Gastrocnemius medialis (tissue), 4 donors: ENCODE results near the gene CAMTA1. TPM values are rescaled to one million over a fixed set of nuclear protein-coding genes. Genes with fewer than 3 reads are reported as not detected.

Experiments
- ATAC-seq, 2 donors: fragments of 150-250 bp; one replicate each; pipeline ENCODE4 v1.9.1; 2016
- DNase-seq, 2 donors: peaks; one replicate each; pipeline ENCODE4 v3.0.0-alpha.2; 2019
- H3K27ac ChIP-seq, 4 donors: fragments of 200-600 bp; sonication (generic); 1 replicate in 1 of 4; 2 replicates in 3 of 4; pipeline ENCODE4 v1.5.1; 2016 to 2018; ENCODE audit warnings: mild to moderate bottlenecking in 2 of 4, moderate library complexity in 1 of 4
- H3K27me3 ChIP-seq, 3 donors: fragments of 200-600 bp; sonication (generic) in 2 of 3; 1 replicate in 1 of 3; 2 replicates in 2 of 3; pipeline versions ENCODE4 v1.5.1 to v1.6.0; 2016 to 2019; ENCODE audit warnings: mild to moderate bottlenecking in 1 of 3, moderate library complexity in 1 of 3
- H3K36me3 ChIP-seq, 2 donors: fragments of 200-600 bp; sonication (generic) in 1 of 2; one replicate each; pipeline ENCODE4 v1.5.1; 2017 to 2018
- H3K4me1 ChIP-seq, 2 donors: fragments of 200-600 bp; sonication (generic) in 1 of 2; one replicate each; pipeline ENCODE4 v1.5.1; 2016 to 2017; ENCODE audit warnings: mild to moderate bottlenecking in 2 of 2
- H3K4me3 ChIP-seq, 4 donors: fragments of 200-600 bp; sonication (generic) in 3 of 4; 1 replicate in 1 of 4; 2 replicates in 3 of 4; pipeline ENCODE4 v1.5.1; 2016 to 2019; ENCODE audit warnings: mild to moderate bottlenecking in 2 of 4
- H3K9me3 ChIP-seq, 3 donors: fragments of 200-600 bp; sonication (generic) in 2 of 3; 1 replicate in 1 of 3; 2 replicates in 2 of 3; pipeline ENCODE4 v1.5.1; 2016 to 2019
- POLR2A ChIP-seq, 2 donors: fragments of 450-650 bp; IDR thresholded peaks; one replicate each; pipeline ENCODE4 v1.6.1; 2017; ENCODE audit warnings: antibody characterized with exemption in 2 of 2, mild to moderate bottlenecking in 2 of 2, moderate library complexity in 2 of 2
- in situ Hi-C, 4 donors: fragments of 200-750 bp; cut with MboI; loops; one replicate each; pipeline versions ENCODE4 v1.15.0 to v1.8.0; 2017; ENCODE audit warnings: low sequenced_read_pairs in 4 of 4
- intact Hi-C: fragments of 100-400 bp; cut with DNase I; formaldehyde crosslinking; loops from one replicate; pipeline ENCODE4 v1.15.1; 2023; ENCODE audit warnings: low total_unique reads
- total RNA-seq, 4 donors: library from RNA; depleted of rRNA; stranded (reverse); fragments of >200 nt; gene quantifications; one replicate each; pipeline versions ENCODE4 v1.1.0 to v1.2.3, GENCODE V29; 2016
- TF ChIP-seq, protein P1 (sequence below), 5 experiments: fragments of 450-650 bp in 3 of 5; fragments of 200-600 bp in 2 of 5; sonication (generic) in 2 of 5; IDR thresholded peaks in 4 of 5; conservative IDR thresholded peaks in 1 of 5; 1 replicate in 4 of 5; 2 replicates in 1 of 5; pipeline ENCODE4 v1.5.1; 2016 to 2019; ENCODE audit warnings: antibody characterized with exemption in 5 of 5, mild to moderate bottlenecking in 3 of 5, moderate library complexity in 3 of 5

The CAMTA1 gene
- total RNA-seq, 4 donors from 2014 or later: 60.5 to 113 (median 70.4) TPM

DNA sequence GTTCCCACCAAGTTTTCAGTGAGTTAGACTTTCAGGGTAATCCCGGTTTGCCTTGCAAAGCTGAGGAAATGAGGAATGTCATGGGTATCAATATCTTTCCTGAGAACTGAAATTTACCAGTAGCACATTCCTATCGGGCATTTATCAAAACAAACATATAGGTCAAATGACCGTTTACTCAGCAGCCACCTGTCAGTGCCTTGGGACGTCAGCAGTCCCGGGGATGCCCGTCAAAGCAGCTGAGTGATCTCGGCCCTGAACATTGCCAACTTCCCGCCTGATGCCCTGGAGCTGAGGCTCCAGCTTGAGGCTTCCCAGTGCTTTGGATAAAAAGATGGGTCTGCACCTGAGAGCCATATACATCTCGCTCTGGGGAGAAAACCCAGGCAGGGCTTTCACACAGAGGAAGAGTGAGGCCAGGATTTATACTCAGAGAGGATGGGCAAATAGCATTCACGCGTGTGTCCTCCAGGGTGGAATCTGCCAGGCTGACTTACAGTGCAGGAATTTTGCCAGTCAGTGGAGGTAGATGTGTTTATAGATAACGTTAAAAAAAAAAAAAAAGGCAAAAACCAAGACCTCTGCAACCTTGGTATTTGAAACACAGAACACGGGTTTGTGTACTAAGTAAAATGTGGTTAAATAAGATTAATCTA, 550.1 kb downstream of the CAMTA1 start:
- H3K4me1 ChIP-seq: peaks cover 0 to 11% of the 10 kb centered on the region in 2 donors
- H3K36me3 ChIP-seq: no peaks in the 10 kb centered on the region
- intact Hi-C loops (no loop called here), in situ Hi-C loops (no loop called here)
- ATAC-seq (no peak), DNase-seq (no peak)
- peaks cover 0 to 5% (median 0%) of the 10 kb centered on the region in 3 donors for H3K27me3 ChIP-seq
- H3K9me3 ChIP-seq: no peaks in the 10 kb centered on the region
- H3K4me3 ChIP-seq: no peak overlapping the region
- H3K27ac ChIP-seq: no peak overlapping the region
- no peak for TF ChIP-seq POLR2A (IDR thresholded peaks at IDR 0.05)
- TF ChIP-seq, protein P1, sequence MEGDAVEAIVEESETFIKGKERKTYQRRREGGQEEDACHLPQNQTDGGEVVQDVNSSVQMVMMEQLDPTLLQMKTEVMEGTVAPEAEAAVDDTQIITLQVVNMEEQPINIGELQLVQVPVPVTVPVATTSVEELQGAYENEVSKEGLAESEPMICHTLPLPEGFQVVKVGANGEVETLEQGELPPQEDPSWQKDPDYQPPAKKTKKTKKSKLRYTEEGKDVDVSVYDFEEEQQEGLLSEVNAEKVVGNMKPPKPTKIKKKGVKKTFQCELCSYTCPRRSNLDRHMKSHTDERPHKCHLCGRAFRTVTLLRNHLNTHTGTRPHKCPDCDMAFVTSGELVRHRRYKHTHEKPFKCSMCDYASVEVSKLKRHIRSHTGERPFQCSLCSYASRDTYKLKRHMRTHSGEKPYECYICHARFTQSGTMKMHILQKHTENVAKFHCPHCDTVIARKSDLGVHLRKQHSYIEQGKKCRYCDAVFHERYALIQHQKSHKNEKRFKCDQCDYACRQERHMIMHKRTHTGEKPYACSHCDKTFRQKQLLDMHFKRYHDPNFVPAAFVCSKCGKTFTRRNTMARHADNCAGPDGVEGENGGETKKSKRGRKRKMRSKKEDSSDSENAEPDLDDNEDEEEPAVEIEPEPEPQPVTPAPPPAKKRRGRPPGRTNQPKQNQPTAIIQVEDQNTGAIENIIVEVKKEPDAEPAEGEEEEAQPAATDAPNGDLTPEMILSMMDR (IDR thresholded peaks at IDR 0.05 in 4 of 5, conservative IDR thresholded peaks at IDR 0.05 in 1 of 5): no peak

DNA sequence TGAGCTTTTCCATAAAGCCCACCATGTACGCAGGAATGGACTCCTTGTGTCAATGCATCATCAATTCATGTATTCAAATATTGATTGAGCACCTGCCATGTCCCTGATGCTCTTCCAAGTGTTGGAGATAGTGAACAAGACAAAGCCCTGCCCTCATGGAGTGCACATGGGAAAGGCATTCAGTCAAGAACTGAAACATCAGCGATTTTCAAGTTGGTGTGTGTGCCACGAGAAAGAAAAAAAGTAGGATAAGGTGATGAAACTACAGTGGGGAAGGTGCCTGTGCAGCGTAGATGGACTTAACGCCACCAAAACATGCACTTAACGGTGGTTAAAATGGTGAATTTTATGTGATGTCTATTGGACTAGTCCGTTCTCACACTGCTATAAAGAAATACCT, 553.2 kb downstream of the CAMTA1 start:
- Histone ChIP-seq H3K4me1 (peaks cover 0 to 11% of the 10 kb centered on the region in 2 donors), H3K36me3 (no peaks in the 10 kb centered on the region), H3K9me3 (no peaks in the 10 kb centered on the region), H3K27ac (no peak overlapping the region), H3K27me3 (peaks cover 0 to 5% (median 0%) of the 10 kb centered on the region in 3 donors), H3K4me3 (no peak overlapping the region)
- no peak for DNase-seq
- in situ Hi-C loops (no loop called here), intact Hi-C loops (no loop called here)
- ATAC-seq: no peak
- TF ChIP-seq POLR2A (IDR thresholded peaks at IDR 0.05): no peak
- TF ChIP-seq, protein P1 (IDR thresholded peaks at IDR 0.05 in 4 of 5, conservative IDR thresholded peaks at IDR 0.05 in 1 of 5): no peak

DNA sequence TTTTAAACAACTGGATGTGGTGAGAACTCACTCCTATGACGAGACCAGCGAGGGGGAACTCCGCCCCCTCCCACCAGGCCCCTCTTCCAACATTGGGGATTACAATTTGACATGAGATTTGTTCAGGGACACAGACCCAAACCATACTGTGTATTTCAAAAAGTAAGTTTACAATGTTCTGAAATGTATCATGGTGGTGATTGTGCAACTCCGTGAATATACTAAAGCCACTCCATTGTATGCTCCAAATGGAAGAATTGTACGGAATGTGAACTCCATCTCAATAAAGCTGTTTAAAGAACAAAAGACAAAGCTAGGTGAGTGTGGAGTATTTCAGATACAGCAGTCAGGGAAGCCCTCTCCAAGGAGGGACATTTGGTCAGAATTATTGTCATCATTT, 553.8 kb downstream of the CAMTA1 start:
- H3K36me3 ChIP-seq: no peaks in the 10 kb centered on the region
- DNase-seq (no peak), ATAC-seq (no peak)
- intact Hi-C loops (no loop called here), in situ Hi-C loops (no loop called here)
- no peak overlapping the region for H3K4me3 ChIP-seq
- no peak overlapping the region for H3K27ac ChIP-seq
- no peaks in the 10 kb centered on the region for H3K9me3 ChIP-seq
- TF ChIP-seq, protein P1 (IDR thresholded peaks at IDR 0.05 in 4 of 5, conservative IDR thresholded peaks at IDR 0.05 in 1 of 5): no peak
- no peak for TF ChIP-seq POLR2A (IDR thresholded peaks at IDR 0.05)
- peaks cover 0 to 5% (median 0%) of the 10 kb centered on the region in 3 donors for H3K27me3 ChIP-seq
- peaks cover 0 to 8% of the 10 kb centered on the region in 2 donors for H3K4me1 ChIP-seq

DNA sequence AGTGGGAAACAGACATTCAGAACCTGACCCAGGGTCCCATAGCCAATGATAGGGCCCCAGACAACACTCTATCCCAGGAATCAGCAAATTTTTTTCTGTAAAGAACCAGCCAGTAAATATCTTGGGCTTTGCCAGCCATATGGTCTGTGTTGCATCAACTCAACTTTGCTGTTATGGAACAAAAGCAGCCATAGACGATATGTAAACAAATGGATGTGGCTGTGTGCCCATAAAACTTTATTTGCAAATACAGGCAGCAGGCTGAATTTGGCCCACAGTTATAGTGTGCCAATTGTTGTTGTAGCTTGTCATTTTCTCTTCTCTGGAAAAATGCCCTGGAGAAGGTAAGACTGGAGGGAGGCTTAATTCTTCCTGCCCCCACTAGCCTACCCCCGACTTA, 554.7 kb downstream of the CAMTA1 start:
- H3K27ac ChIP-seq: no peak overlapping the region
- no peak overlapping the region for H3K4me3 ChIP-seq
- TF ChIP-seq, protein P1 (IDR thresholded peaks at IDR 0.05 in 4 of 5, conservative IDR thresholded peaks at IDR 0.05 in 1 of 5): no peak
- TF ChIP-seq POLR2A (IDR thresholded peaks at IDR 0.05): no peak
- DNase-seq: no peak
- no peaks in the 10 kb centered on the region for H3K9me3 ChIP-seq
- H3K36me3 ChIP-seq: no peaks in the 10 kb centered on the region
- intact Hi-C loops: no loop called here
- in situ Hi-C loops: no loop called here
- ATAC-seq: no peak
- peaks cover 0 to 5% (median 0%) of the 10 kb centered on the region in 3 donors for H3K27me3 ChIP-seq
- H3K4me1 ChIP-seq: no peaks in the 10 kb centered on the region
